Neural progenitor cell (in vitro differentiated cells): ENCODE data around the gene SHPK. TPM values are rescaled to one million over a fixed set of nuclear protein-coding genes. Genes with fewer than 3 reads are reported as not detected.

Experiments used
- DNase-seq: peaks from one replicate; pipeline ENCODE4 v3.0.0-alpha.2; 2016; ENCODE audit warnings: low spot score
- H2AFZ ChIP-seq: fragments of 200-600 bp; sonication (generic); replicated peaks from 2 replicates; pipeline ENCODE4 v1.6.1; 2016; ENCODE audit warnings: antibody characterized with exemption
- H3F3A ChIP-seq: fragments of 200-600 bp; sonication (generic); 2 replicates; pipeline ENCODE4 v1.6.1; 2016; ENCODE audit warnings: antibody characterized with exemption, low read depth
- H3K27ac ChIP-seq: fragments of 200-600 bp; sonication (generic); 2 replicates; pipeline ENCODE4 v1.5.1; 2016; ENCODE audit warnings: mild to moderate bottlenecking
- H3K27me3 ChIP-seq: fragments of 200-600 bp; sonication (generic); 2 replicates; pipeline ENCODE4 v1.6.1; 2016; ENCODE audit warnings: mild to moderate bottlenecking, moderate library complexity
- H3K36me3 ChIP-seq: fragments of 200-600 bp; sonication (generic); 2 replicates; pipeline ENCODE4 v1.5.1; 2016
- H3K4me1 ChIP-seq: fragments of 200-600 bp; sonication (generic); 2 replicates; pipeline ENCODE4 v1.6.1; 2016; ENCODE audit warnings: mixed run types
- H3K4me2 ChIP-seq: fragments of 200-600 bp; sonication (generic); 2 replicates; pipeline ENCODE4 v1.6.1; 2016
- H3K4me3 ChIP-seq: fragments of 200-600 bp; sonication (generic); 2 replicates; pipeline ENCODE4 v1.5.1; 2016
- H3K79me2 ChIP-seq: fragments of 200-600 bp; sonication (generic); 2 replicates; pipeline ENCODE4 v1.6.1; 2016; ENCODE audit warnings: low read depth
- H3K9ac ChIP-seq: fragments of 200-600 bp; sonication (generic); 2 replicates; pipeline ENCODE4 v1.6.1; 2016
- H3K9me3 ChIP-seq: fragments of 200-600 bp; sonication (generic); 2 replicates; pipeline ENCODE4 v1.5.1; 2016; ENCODE audit warnings: low read depth
- H4K20me1 ChIP-seq: fragments of 200-600 bp; sonication (generic); 2 replicates; pipeline ENCODE4 v1.6.1; 2016; ENCODE audit warnings: low read depth
- H3K27ac Mint-ChIP-seq: 3 replicates; pipeline ENCODE4 v1.8.0; 2021; ENCODE audit warnings: mixed read lengths
- H3K27me3 Mint-ChIP-seq: 2 replicates; pipeline ENCODE4 v1.8.0; 2022; ENCODE audit warnings: low read depth, mild to moderate bottlenecking, inconsistent platforms, moderate library complexity, mixed read lengths; ENCODE audit not compliant: insufficient read depth
- H3K36me3 Mint-ChIP-seq: 3 replicates; pipeline ENCODE4 v1.8.0; 2021; ENCODE audit warnings: mixed read lengths
- H3K4me1 Mint-ChIP-seq: 3 replicates; pipeline ENCODE4 v1.8.0; 2021; ENCODE audit warnings: mixed read lengths
- H3K4me3 Mint-ChIP-seq: 3 replicates; pipeline ENCODE4 v1.8.0; 2021; ENCODE audit warnings: mild to moderate bottlenecking, moderate library complexity, mixed read lengths
- H3K9me3 Mint-ChIP-seq: 3 replicates; pipeline ENCODE4 v1.8.0; 2020; ENCODE audit warnings: mixed read lengths
- EZH2 ChIP-seq: fragments of 200-600 bp; sonication (generic); IDR thresholded peaks from 2 replicates; pipeline ENCODE4 v1.6.1; 2017; ENCODE audit warnings: antibody characterized with exemption, mild to moderate bottlenecking, moderate library complexity
- EZH2phosphoT487 ChIP-seq: fragments of 200-600 bp; sonication (generic); IDR thresholded peaks from 2 replicates; pipeline ENCODE4 v1.6.1; 2017; ENCODE audit warnings: antibody characterized with exemption
- total RNA-seq: library from RNA; depleted of rRNA; stranded (reverse); fragments of >200 nt; gene quantifications from 2 replicates; pipeline ENCODE4 v1.2.3, GENCODE V29; 2015; ENCODE audit warnings: low replicate concordance
- TF ChIP-seq, protein P1 (sequence below): fragments of 200-600 bp; sonication (generic); IDR thresholded peaks from 2 replicates; pipeline ENCODE4 v1.5.1; 2017; ENCODE audit warnings: antibody characterized with exemption, mild to moderate bottlenecking

Gene SHPK
- total RNA-seq, 1 donor from 2014 or later, result 23.4 TPM

DNA sequence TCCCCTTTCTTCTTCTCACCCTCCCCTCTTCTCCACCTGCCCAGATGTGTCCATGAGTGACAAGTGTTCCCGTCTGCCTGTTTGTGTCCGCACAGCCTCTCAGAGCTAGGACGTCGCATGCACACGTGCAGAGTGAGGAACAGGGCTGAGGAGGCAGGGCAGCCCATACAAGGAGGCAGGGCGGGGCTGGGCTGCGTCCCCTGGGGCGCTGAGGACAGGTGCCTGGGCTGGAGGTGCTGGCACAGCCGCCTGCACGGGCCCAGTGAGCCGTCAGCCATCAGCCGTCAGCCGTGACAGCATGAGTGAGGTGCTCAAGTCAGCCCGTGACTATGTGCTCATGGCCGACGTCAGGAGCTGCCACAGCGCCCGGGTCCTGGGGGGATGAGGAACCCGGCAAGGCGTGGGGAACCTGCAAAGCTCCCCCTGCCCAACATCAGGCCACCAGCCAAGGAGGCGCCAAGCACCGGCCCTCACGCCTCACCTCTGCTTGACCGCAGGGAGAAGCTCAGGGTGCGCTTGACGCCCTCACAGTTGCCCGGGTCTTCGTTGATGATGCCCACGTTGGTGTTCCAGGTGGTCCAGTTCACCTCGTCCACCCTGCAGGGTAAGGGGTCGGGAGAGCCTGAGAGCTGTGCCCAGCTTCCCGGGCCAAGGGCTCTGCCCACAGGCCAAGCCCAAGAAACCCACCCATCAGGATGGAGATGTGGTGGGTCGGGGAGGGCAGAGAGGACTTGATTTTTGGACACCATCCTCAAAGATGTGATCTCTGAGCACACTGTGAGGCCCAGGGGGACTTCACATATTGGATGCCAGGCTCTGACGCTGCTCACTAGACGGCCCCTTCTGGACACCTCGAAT lies 64.8 kb downstream of the SHPK start:
- Mint-ChIP-seq H3K36me3 (peaks cover 4% of the 10 kb centered on the region), H3K9me3 (no peaks in the 10 kb centered on the region), H3K27me3 (no peaks in the 10 kb centered on the region), H3K27ac (no peak overlapping the region), H3K4me1 (no peaks in the 10 kb centered on the region), H3K4me3 (no peak overlapping the region)
- Histone ChIP-seq H3K9me3 (no peaks in the 10 kb centered on the region), H3K79me2 (no peaks in the 10 kb centered on the region), H3K4me1 (no peaks in the 10 kb centered on the region), H3K4me2 (no peak overlapping the region), H3K9ac (no peak overlapping the region), H3K4me3 (no peak overlapping the region), H2AFZ (no peak overlapping the region), H4K20me1 (no peaks in the 10 kb centered on the region), H3K27me3 (no peaks in the 10 kb centered on the region), H3F3A (no peaks in the 10 kb centered on the region), H3K27ac (no peak overlapping the region), H3K36me3 (no peaks in the 10 kb centered on the region)
- TF ChIP-seq, protein P1, sequence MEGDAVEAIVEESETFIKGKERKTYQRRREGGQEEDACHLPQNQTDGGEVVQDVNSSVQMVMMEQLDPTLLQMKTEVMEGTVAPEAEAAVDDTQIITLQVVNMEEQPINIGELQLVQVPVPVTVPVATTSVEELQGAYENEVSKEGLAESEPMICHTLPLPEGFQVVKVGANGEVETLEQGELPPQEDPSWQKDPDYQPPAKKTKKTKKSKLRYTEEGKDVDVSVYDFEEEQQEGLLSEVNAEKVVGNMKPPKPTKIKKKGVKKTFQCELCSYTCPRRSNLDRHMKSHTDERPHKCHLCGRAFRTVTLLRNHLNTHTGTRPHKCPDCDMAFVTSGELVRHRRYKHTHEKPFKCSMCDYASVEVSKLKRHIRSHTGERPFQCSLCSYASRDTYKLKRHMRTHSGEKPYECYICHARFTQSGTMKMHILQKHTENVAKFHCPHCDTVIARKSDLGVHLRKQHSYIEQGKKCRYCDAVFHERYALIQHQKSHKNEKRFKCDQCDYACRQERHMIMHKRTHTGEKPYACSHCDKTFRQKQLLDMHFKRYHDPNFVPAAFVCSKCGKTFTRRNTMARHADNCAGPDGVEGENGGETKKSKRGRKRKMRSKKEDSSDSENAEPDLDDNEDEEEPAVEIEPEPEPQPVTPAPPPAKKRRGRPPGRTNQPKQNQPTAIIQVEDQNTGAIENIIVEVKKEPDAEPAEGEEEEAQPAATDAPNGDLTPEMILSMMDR, result no peak
- no peak for TF ChIP-seq EZH2phosphoT487
- TF ChIP-seq EZH2, result no peak
- DNase-seq, result no peak

GRCh38 chr17:3569534-3570137 lies 66.4 kb downstream of the SHPK start:
- no peaks in the 10 kb centered on the region for H3K27me3 Mint-ChIP-seq
- Histone ChIP-seq H3K4me1 (no peaks in the 10 kb centered on the region), H3K27me3 (no peaks in the 10 kb centered on the region), H2AFZ (no peak overlapping the region), H3K9me3 (no peaks in the 10 kb centered on the region), H3K27ac (no peak overlapping the region), H3F3A (no peaks in the 10 kb centered on the region), H3K4me3 (no peak overlapping the region), H3K36me3 (no peaks in the 10 kb centered on the region), H3K4me2 (no peak overlapping the region), H3K79me2 (no peaks in the 10 kb centered on the region), H4K20me1 (no peaks in the 10 kb centered on the region), H3K9ac (no peak overlapping the region)
- no peak for DNase-seq
- H3K9me3 Mint-ChIP-seq, result no peaks in the 10 kb centered on the region
- TF ChIP-seq EZH2 (no peak), EZH2phosphoT487 (no peak)
- TF ChIP-seq, protein P1, result no peak
- H3K36me3 Mint-ChIP-seq, result peaks cover 12% of the 10 kb centered on the region
- H3K27ac Mint-ChIP-seq, result no peak overlapping the region
- no peaks in the 10 kb centered on the region for H3K4me1 Mint-ChIP-seq
- no peak overlapping the region for H3K4me3 Mint-ChIP-seq

DNA sequence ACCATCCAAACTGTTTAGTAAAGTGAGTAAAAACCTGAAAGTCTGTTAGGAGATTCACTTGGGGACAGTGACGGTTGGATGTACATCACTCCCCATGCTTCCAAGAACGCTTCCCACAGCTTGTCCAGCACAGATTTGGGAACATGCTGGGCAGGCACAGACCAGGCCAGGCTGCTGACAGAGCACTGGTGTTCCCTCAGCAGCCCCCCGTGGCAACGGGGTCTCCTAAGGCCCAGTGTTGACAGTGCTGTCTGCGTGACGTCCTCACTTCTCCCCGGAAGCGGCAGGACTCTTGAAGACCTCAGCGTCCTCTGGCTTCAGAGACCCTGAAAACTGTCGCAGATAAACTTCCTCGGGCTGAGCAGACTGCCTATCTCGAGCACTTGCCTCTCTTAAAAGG lies 69.5 kb downstream of the SHPK start:
- H3K4me2 ChIP-seq, result no peak overlapping the region
- TF ChIP-seq EZH2 (no peak), EZH2phosphoT487 (no peak)
- TF ChIP-seq, protein P1, result no peak
- no peaks in the 10 kb centered on the region for H3K4me1 ChIP-seq
- Mint-ChIP-seq H3K4me1 (peaks cover 9% of the 10 kb centered on the region), H3K4me3 (no peak overlapping the region), H3K9me3 (no peaks in the 10 kb centered on the region), H3K36me3 (peaks cover 12% of the 10 kb centered on the region), H3K27ac (no peak overlapping the region), H3K27me3 (no peaks in the 10 kb centered on the region)
- no peaks in the 10 kb centered on the region for H3K36me3 ChIP-seq
- no peaks in the 10 kb centered on the region for H4K20me1 ChIP-seq
- no peaks in the 10 kb centered on the region for H3K27me3 ChIP-seq
- H3K79me2 ChIP-seq, result no peaks in the 10 kb centered on the region
- H3K9ac ChIP-seq, result no peak overlapping the region
- no peaks in the 10 kb centered on the region for H3F3A ChIP-seq
- no peak overlapping the region for H3K27ac ChIP-seq
- H2AFZ ChIP-seq, result no peak overlapping the region
- H3K4me3 ChIP-seq, result no peak overlapping the region
- no peaks in the 10 kb centered on the region for H3K9me3 ChIP-seq
- DNase-seq, result no peak
